Measurements from ENCODE around the gene PTMA. TPM values are rescaled to one million over a fixed set of nuclear protein-coding genes. Genes with fewer than 3 reads are reported as not detected.

PTMA gene
- total RNA-seq, 1 donor from 2014 or later = 745 TPM

GRCh38 chr2:231713730-231714638, 5.7 kb downstream of the PTMA start:
- H3K9me3 ChIP-seq = no peaks in the 10 kb centered on the region
- H3K4me1 ChIP-seq = peaks cover 23 to 35% of the 10 kb centered on the region in 2 donors
- no peak overlapping the region for H3K4me3 ChIP-seq
- intact Hi-C loops (cut with DNase I) = loop anchor here (1.0 kb wide), 1 partner anchor 102 kb away; no protein-coding TSS in a partner anchor
- peak; percentile 58 to 95 for DNase-seq (ENCODE audit: low spot score in 2 of 2)
- TF ChIP-seq CTCF (IDR thresholded peaks at IDR 0.05) = peak; percentile 88 to 92 (median 90)
- peaks cover 11 to 20% of the 10 kb centered on the region in 2 donors for H3K36me3 ChIP-seq
- peak overlapping the region; percentile 30 to 83 for H3K27ac ChIP-seq
- no peaks in the 10 kb centered on the region for H3K27me3 ChIP-seq

- peak overlapping the region; percentile 71 to 83 for H3K27ac ChIP-seq
- peaks cover 23 to 35% of the 10 kb centered on the region in 2 donors for H3K4me1 ChIP-seq
- intact Hi-C loops (cut with DNase I) = loop anchor here (1.0 kb wide), 1 partner anchor 38 kb away; no protein-coding TSS in a partner anchor
These were observed 6.5 kb downstream of the PTMA start for GRCh38 chr2:231714639-231715498.

GRCh38 chr2:231715499-231715837, 7.1 kb downstream of the PTMA start:
- Histone ChIP-seq H3K4me3 (no peak overlapping the region), H3K27ac (peak overlapping the region; percentile 71 to 83), H3K27me3 (no peaks in the 10 kb centered on the region), H3K9me3 (no peaks in the 10 kb centered on the region), H3K36me3 (peaks cover 11 to 16% of the 10 kb centered on the region in 2 donors), H3K4me1 (peaks cover 23 to 35% of the 10 kb centered on the region in 2 donors)
- DNase-seq (ENCODE audit: low spot score in 2 of 2) = no peak
- TF ChIP-seq CTCF (IDR thresholded peaks at IDR 0.05) = peak in 2 of 3 experiments; percentile 1 to 21
- intact Hi-C loops (cut with DNase I) = loop anchor here (1.0 kb wide), 1 partner anchor 38 kb away; no protein-coding TSS in a partner anchor

More at GRCh38 chr2:231714639-231715498, 6.5 kb downstream of the PTMA start:
- peak in 1 of 2 donors; percentile 88 for DNase-seq (ENCODE audit: low spot score in 2 of 2)
- peak; percentile 86 to 92 (median 87) for TF ChIP-seq CTCF (IDR thresholded peaks at IDR 0.05)
- H3K36me3 ChIP-seq = peaks cover 11 to 16% of the 10 kb centered on the region in 2 donors
- H3K27me3 ChIP-seq = no peaks in the 10 kb centered on the region
- H3K4me3 ChIP-seq = no peak overlapping the region
- H3K9me3 ChIP-seq = no peaks in the 10 kb centered on the region

- Histone ChIP-seq H3K4me3 (no peak overlapping the region), H3K27ac (peak overlapping the region; percentile 71 to 83), H3K4me1 (peaks cover 20 to 33% of the 10 kb centered on the region in 2 donors), H3K36me3 (peaks cover 11 to 16% of the 10 kb centered on the region in 2 donors), H3K9me3 (no peaks in the 10 kb centered on the region), H3K27me3 (no peaks in the 10 kb centered on the region)
- DNase-seq (ENCODE audit: low spot score in 2 of 2) = no peak
- intact Hi-C loops (cut with DNase I) = loop anchor here (1.0 kb wide), 1 partner anchor 39 kb away; no protein-coding TSS in a partner anchor
- no peak for TF ChIP-seq CTCF (IDR thresholded peaks at IDR 0.05)
These were observed 7.8 kb downstream of the PTMA start for GRCh38 chr2:231715988-231716616.

All from ascending aorta (tissue), 2 donors.